Esophagus muscularis mucosa (tissue), 4 donors: ENCODE data around the gene STARD13. TPM values are rescaled to one million over a fixed set of nuclear protein-coding genes. Genes with fewer than 3 reads are reported as not detected.

ENCODE experiments used
- DNase-seq: peaks from one replicate; pipeline ENCODE4 v3.0.0-alpha.2; 2017; ENCODE audit errors: extremely low spot score
- H3K27ac ChIP-seq, 4 donors: fragments of 200-600 bp; sonication (generic); replicated peaks in 1 of 4; 1 replicate in 3 of 4; 2 replicates in 1 of 4; pipeline ENCODE4 v1.5.1; 2016 to 2019; ENCODE audit warnings: mild to moderate bottlenecking in 1 of 4
- H3K27me3 ChIP-seq, 4 donors: fragments of 200-600 bp; sonication (generic); one replicate each; pipeline versions ENCODE4 v1.5.1 to v1.6.0; 2016 to 2019
- H3K36me3 ChIP-seq, 4 donors: fragments of 200-600 bp; sonication (generic); one replicate each; pipeline ENCODE4 v1.5.1; 2016 to 2019
- H3K4me1 ChIP-seq, 4 donors: fragments of 200-600 bp; sonication (generic); one replicate each; pipeline ENCODE4 v1.5.1; 2016 to 2019
- H3K4me3 ChIP-seq, 4 donors: fragments of 200-600 bp; sonication (generic); 1 replicate in 2 of 4; 2 replicates in 2 of 4; pipeline ENCODE4 v1.5.1; 2016 to 2019; ENCODE audit warnings: mild to moderate bottlenecking in 4 of 4, moderate library complexity in 1 of 4
- H3K9me3 ChIP-seq, 4 donors: fragments of 200-600 bp; sonication (generic); 1 replicate in 3 of 4; 2 replicates in 1 of 4; pipeline ENCODE4 v1.5.1; 2016 to 2019
- CTCF ChIP-seq, 3 experiments: fragments of 200-600 bp in 2 of 3; fragments of 450-650 bp in 1 of 3; sonication (generic) in 2 of 3; IDR thresholded peaks; one replicate each; pipeline ENCODE4 v1.5.1; 2017 to 2019; ENCODE audit warnings: antibody characterized with exemption in 3 of 3, mild to moderate bottlenecking in 2 of 3, moderate library complexity in 1 of 3
- EP300 ChIP-seq: sonication (generic); formaldehyde crosslinking; IDR thresholded peaks from one replicate; pipeline ENCODE4 v1.6.1; 2017; ENCODE audit warnings: antibody characterized with exemption
- POLR2A ChIP-seq: fragments of 450-650 bp; IDR thresholded peaks from one replicate; pipeline ENCODE4 v1.6.1; 2017; ENCODE audit warnings: antibody characterized with exemption, moderate library complexity, mild to moderate bottlenecking, low read depth
- POLR2AphosphoS5 ChIP-seq, 2 donors: sonication (generic); formaldehyde crosslinking; IDR thresholded peaks; one replicate each; pipeline ENCODE4 v1.6.1; 2017; ENCODE audit warnings: antibody characterized with exemption in 2 of 2
- WGBS: methylation state at CpG from one replicate; pipeline ENCODE4 v1.1.5; 2018; 5-methylcytosine and 5-hydroxymethylcytosine counted together
- intact Hi-C: fragments of 100-400 bp; cut with DNase I; formaldehyde crosslinking; loops from one replicate; pipeline ENCODE4 v1.15.1; 2023
- total RNA-seq, 4 donors: library from RNA; depleted of rRNA; stranded (reverse); fragments of >200 nt; gene quantifications; one replicate each; pipeline versions ENCODE4 v1.1.0 to v1.2.1, GENCODE V29; 2016

The STARD13 gene
- total RNA-seq, 4 donors from 2014 or later: 44.9 to 59.2 (median 56.2) TPM

- peak; percentile 62 to 67 for TF ChIP-seq POLR2AphosphoS5 (IDR thresholded peaks at IDR 0.05)
- no peak for TF ChIP-seq CTCF (IDR thresholded peaks at IDR 0.05)
- no peak for TF ChIP-seq POLR2A
- TF ChIP-seq EP300: no peak
- 49% methylated on average over 10 of the region's 10 CpGs for WGBS
- intact Hi-C loops: no loop called here
These were observed 159.6 kb downstream of the STARD13 start for GRCh38 chr13:33125821-33126570.

GRCh38 chr13:33123066-33123859, 162.3 kb downstream of the STARD13 start:
- Histone ChIP-seq H3K27ac (peak overlapping the region; percentile 73 to 85 (median 78)), H3K9me3 (no peaks in the 10 kb centered on the region), H3K4me3 (no peak overlapping the region), H3K27me3 (no peaks in the 10 kb centered on the region), H3K4me1 (peaks cover 54 to 89% (median 85%) of the 10 kb centered on the region in 4 donors), H3K36me3 (peaks cover 0 to 63% (median 24%) of the 10 kb centered on the region in 4 donors)
- TF ChIP-seq POLR2AphosphoS5 (IDR thresholded peaks at IDR 0.05): peak; percentile 7 to 51
- TF ChIP-seq EP300: no peak
- intact Hi-C loops: loop anchor here (5.0 kb wide), 1 partner anchor 414 kb away; no protein-coding TSS in a partner anchor
- no peak for DNase-seq
- 71% methylated on average over 7 of the region's 7 CpGs for WGBS

More at GRCh38 chr13:33125821-33126570, 159.6 kb downstream of the STARD13 start:
- peaks cover 6 to 56% (median 30%) of the 10 kb centered on the region in 4 donors for H3K36me3 ChIP-seq
- no peaks in the 10 kb centered on the region for H3K27me3 ChIP-seq
- no peak for DNase-seq
- peak overlapping the region; percentile 73 to 85 (median 78) for H3K27ac ChIP-seq
- no peaks in the 10 kb centered on the region for H3K9me3 ChIP-seq
- no peak overlapping the region for H3K4me3 ChIP-seq
- peaks cover 64 to 86% (median 73%) of the 10 kb centered on the region in 4 donors for H3K4me1 ChIP-seq

- no peak for DNase-seq
- 38% methylated on average over 10 of the region's 10 CpGs for WGBS
- Histone ChIP-seq H3K27me3 (no peaks in the 10 kb centered on the region), H3K9me3 (no peaks in the 10 kb centered on the region), H3K4me3 (no peak overlapping the region), H3K27ac (peak overlapping the region; percentile 45 to 80 (median 60)), H3K4me1 (peaks cover 25 to 66% (median 57%) of the 10 kb centered on the region in 4 donors), H3K36me3 (peaks cover 5 to 84% (median 54%) of the 10 kb centered on the region in 4 donors)
- TF ChIP-seq POLR2AphosphoS5 (IDR thresholded peaks at IDR 0.05): no peak
- TF ChIP-seq POLR2A: no peak
- TF ChIP-seq EP300: no peak
- TF ChIP-seq CTCF (IDR thresholded peaks at IDR 0.05): no peak
- intact Hi-C loops: loop anchor here (5.0 kb wide), 1 partner anchor 417 kb away; no protein-coding TSS in a partner anchor
These were observed 165.6 kb downstream of the STARD13 start for GRCh38 chr13:33119856-33120543.

GRCh38 chr13:33119022-33119781, 166.4 kb downstream of the STARD13 start:
- DNase-seq: no peak
- no peaks in the 10 kb centered on the region for H3K27me3 ChIP-seq
- intact Hi-C loops: no loop called here
- 83% methylated on average over 7 of the region's 7 CpGs for WGBS
- H3K36me3 ChIP-seq: peaks cover 5 to 91% (median 58%) of the 10 kb centered on the region in 4 donors
- no peaks in the 10 kb centered on the region for H3K9me3 ChIP-seq
- peaks cover 17 to 66% (median 57%) of the 10 kb centered on the region in 4 donors for H3K4me1 ChIP-seq
- no peak overlapping the region for H3K4me3 ChIP-seq
- H3K27ac ChIP-seq: peak overlapping the region; percentile 45 to 80 (median 60)
- TF ChIP-seq EP300 (no peak), CTCF (IDR thresholded peaks at IDR 0.05) (no peak), POLR2AphosphoS5 (IDR thresholded peaks at IDR 0.05) (no peak), POLR2A (no peak)
